Regular cardiac myocyte (primary cell): Measurements from ENCODE around the gene TAS2R9. TPM values are rescaled to one million over a fixed set of nuclear protein-coding genes. Genes with fewer than 3 reads are reported as not detected.

Experiments used
- total RNA-seq: library from RNA; depleted of rRNA; stranded (reverse); fragments of >200 nt; gene quantifications from 2 replicates; pipeline ENCODE4 v1.2.3, GENCODE V29; 2014

TAS2R9 gene, protein sequence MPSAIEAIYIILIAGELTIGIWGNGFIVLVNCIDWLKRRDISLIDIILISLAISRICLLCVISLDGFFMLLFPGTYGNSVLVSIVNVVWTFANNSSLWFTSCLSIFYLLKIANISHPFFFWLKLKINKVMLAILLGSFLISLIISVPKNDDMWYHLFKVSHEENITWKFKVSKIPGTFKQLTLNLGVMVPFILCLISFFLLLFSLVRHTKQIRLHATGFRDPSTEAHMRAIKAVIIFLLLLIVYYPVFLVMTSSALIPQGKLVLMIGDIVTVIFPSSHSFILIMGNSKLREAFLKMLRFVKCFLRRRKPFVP
- not detected in 2 replicates for total RNA-seq

GRCh38 chr12:10810068-10810467, at the start of gene TAS2R9:
TAS2R9 (minus strand) TSS chr12:10810168; CDS start chr12:10810075, 93 bp downstream.

DNA sequence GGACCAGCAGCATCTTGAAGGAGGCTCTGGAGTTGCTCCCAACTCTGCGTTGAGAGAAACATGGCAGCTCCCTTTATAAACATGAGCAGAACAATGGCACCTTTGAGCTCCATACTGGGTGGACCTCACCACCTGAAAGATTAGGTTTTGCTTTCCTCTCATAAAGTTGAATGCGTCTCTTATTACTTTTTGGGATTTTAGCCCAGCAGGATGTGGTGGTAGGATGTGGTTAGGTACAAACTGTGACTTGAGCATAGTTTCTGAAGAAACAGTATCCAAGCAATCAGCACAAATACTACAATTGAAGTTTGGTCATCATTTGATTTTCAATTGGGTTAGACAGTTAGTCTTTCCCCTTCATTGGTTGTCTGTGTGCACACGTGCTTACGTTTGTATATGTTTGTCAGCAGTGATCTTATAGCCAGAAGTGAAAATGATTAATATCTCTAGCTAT, 39.5 kb upstream of the TAS2R9 start, which contains the start of gene PRR4:
PRR4 (minus strand) TSS at position 51 of the 454 bp plus-strand sequence; CDS start at position 13, 38 bp downstream.

DNA sequence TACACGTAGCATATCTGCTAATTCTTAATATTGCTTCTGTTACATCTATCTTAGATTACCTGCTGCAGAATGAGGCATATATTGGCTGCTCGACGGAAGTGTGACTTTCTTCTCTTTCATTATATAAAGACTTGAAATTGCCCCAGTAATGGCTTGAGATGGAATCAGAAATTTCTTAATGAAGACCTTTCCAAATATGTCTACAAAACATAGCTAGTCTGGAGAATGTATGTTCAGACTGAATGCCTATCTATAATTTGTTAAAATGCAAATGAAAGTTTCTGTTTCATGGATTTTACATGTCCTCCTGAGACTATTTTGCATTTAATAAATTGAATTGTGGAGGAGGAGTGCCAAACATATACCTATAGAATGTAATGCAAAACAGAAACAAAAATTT, 16.3 kb upstream of the TAS2R9 start, which contains the start of gene TAS2R10:
TAS2R10 (minus strand) TSS at position 101 of the 400 bp plus-strand sequence; CDS start at position 12, 89 bp downstream.

GRCh38 chr12:10807186-10807585, 2.8 kb downstream of the TAS2R9 start, which contains the start of gene TAS2R8:
TAS2R8 (minus strand) TSS chr12:10807286; CDS start chr12:10806980, 306 bp downstream.

DNA sequence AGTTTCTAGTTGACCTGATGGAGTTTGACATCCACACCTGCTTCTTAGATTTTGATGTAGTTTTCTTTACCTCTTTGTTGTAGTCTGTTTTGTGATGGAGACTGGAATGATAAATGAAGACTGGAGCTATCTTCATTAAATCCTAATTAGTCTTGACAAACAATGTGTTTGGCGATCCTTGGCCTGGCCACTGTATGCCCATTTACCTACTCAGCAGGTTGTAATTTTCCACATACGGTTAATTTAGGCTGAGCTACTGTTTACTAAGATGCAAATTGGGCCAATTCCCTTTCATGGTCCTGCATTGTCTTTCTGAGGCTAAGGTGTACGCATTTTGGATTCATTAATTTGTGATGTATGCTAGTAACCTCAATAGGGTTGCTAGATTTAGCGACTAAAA, 7.4 kb downstream of the TAS2R9 start, which contains the start of gene TAS2R7:
TAS2R7 (minus strand) TSS at position 41 of the 400 bp plus-strand sequence. CDS start 57 bp downstream, outside the sequence.

Other genes starting within 250 kb of the TAS2R9 start
- gene MAGOHB, start 196.6 kb downstream of the TAS2R9 start, total RNA-seq: 16.3 and 22.6 TPM in 2 replicates
- gene STYK1, start 136.1 kb downstream of the TAS2R9 start, total RNA-seq: 2.0 and 4.8 TPM in 2 replicates
- 64.5 and 153 TPM in 2 replicates for gene YBX3, start 86.8 kb downstream of the TAS2R9 start, total RNA-seq
- gene TAS2R7, start 7.5 kb downstream of the TAS2R9 start, total RNA-seq: under 0.01 TPM in 1 of 2 replicates, not detected in the other
- under 0.01 TPM in 1 of 2 replicates, not detected in the other for gene TAS2R8, start 2.9 kb downstream of the TAS2R9 start, total RNA-seq
- gene TAS2R10, start 16.2 kb upstream of the TAS2R9 start, total RNA-seq: under 0.01 and 0.19 TPM in 2 replicates
- gene PRR4, start 39.3 kb upstream of the TAS2R9 start, total RNA-seq: 0.28 and 1.2 TPM in 2 replicates
- 7.3 and 18.3 TPM in 2 replicates for gene PRH1, start 74.1 kb upstream of the TAS2R9 start, total RNA-seq
- gene TAS2R13, start 99.4 kb upstream of the TAS2R9 start, total RNA-seq: 0.58 and 1.1 TPM in 2 replicates
- gene PRH2, start 119.1 kb upstream of the TAS2R9 start, total RNA-seq: 0.19 TPM in 1 of 2 replicates, not detected in the other
- 1.5 and 3.7 TPM in 2 replicates for gene TAS2R14, start 129.1 kb upstream of the TAS2R9 start, total RNA-seq
- gene TAS2R50, start 176.7 kb upstream of the TAS2R9 start, total RNA-seq: 1.5 and 3.1 TPM in 2 replicates
- gene TAS2R20, start 188.1 kb upstream of the TAS2R9 start, total RNA-seq: 1.2 and 4.2 TPM in 2 replicates
- gene TAS2R19, start 212.5 kb upstream of the TAS2R9 start, total RNA-seq: 2.1 and 7.3 TPM in 2 replicates
- gene TAS2R31, start 221.2 kb upstream of the TAS2R9 start, total RNA-seq: 2.5 and 5.6 TPM in 2 replicates